Activated T-helper 9 cell treated with anti-CD3 and anti-CD28 coated beads, Interleukin-2, amount 50 U/mL, for 16 hours (primary cell): ENCODE results near the gene PADI2.
"Not testable (repeated sequence)": the region's sequence is repeated elsewhere in the genome, so short reads cannot be mapped to it uniquely, and the experiment has no call there.

Experiments used
- DNase-seq: peaks from one replicate; pipeline ENCODE4 v3.0.0-alpha.2; 2020; ENCODE audit warnings: low read depth

Gene PADI2

GRCh38 chr1:17081439-17081838 is 37.8 kb downstream of the PADI2 start:
- DNase-seq, result no peak

GRCh38 chr1:17080880-17081279 is 38.4 kb downstream of the PADI2 start:
- DNase-seq, result no peak

GRCh38 chr1:17080085-17080759 is 39.0 kb downstream of the PADI2 start:
- DNase-seq, result no peak

GRCh38 chr1:17078991-17079868 is 40.0 kb downstream of the PADI2 start:
- DNase-seq, result no peak

- no peak for DNase-seq
These were observed 43.6 kb downstream of the PADI2 start for GRCh38 chr1:17075470-17076255.

GRCh38 chr1:17071794-17072193 is 47.5 kb downstream of the PADI2 start:
- DNase-seq, result no peak

GRCh38 chr1:17070163-17070525 is 49.1 kb downstream of the PADI2 start:
- no peak for DNase-seq

GRCh38 chr1:17069452-17070162 is 49.6 kb downstream of the PADI2 start:
- no peak for DNase-seq

- DNase-seq, result no peak
These were observed 50.5 kb downstream of the PADI2 start for GRCh38 chr1:17068789-17069188.

- DNase-seq, result no peak
These were observed 51.6 kb downstream of the PADI2 start for GRCh38 chr1:17067465-17068240.

- DNase-seq, result no peak
These were observed 52.2 kb downstream of the PADI2 start for GRCh38 chr1:17067069-17067426.

- DNase-seq, result no peak
These were observed 52.7 kb downstream of the PADI2 start for GRCh38 chr1:17066361-17067068.

- no peak for DNase-seq
These were observed 53.6 kb downstream of the PADI2 start for GRCh38 chr1:17065666-17066065.

GRCh38 chr1:17062751-17063150 is 56.5 kb downstream of the PADI2 start:
- not testable (repeated sequence) for DNase-seq

- no peak for DNase-seq
These were observed 57.4 kb downstream of the PADI2 start for GRCh38 chr1:17061892-17062291.

- DNase-seq, result no peak
These were observed 57.8 kb downstream of the PADI2 start for GRCh38 chr1:17061486-17061885.

- DNase-seq, result no peak
These were observed 58.9 kb downstream of the PADI2 start for GRCh38 chr1:17060306-17060749.

GRCh38 chr1:17059391-17060305 is 59.6 kb downstream of the PADI2 start:
- DNase-seq, result no peak

GRCh38 chr1:17056551-17056950 is 62.7 kb downstream of the PADI2 start:
- DNase-seq, result no peak

- DNase-seq, result no peak
These were observed 63.5 kb downstream of the PADI2 start for GRCh38 chr1:17055801-17056200.
